ENCODE data around the gene PRMT1.

The PRMT1 gene

GRCh38 chr19:49669516-49669915 is 7.6 kb upstream of the PRMT1 start:
- H3K4me1 ChIP-seq (ENCODE audit: low read depth, poor library complexity, severe bottlenecking) = peaks cover 13% of the 10 kb centered on the region
- no peak overlapping the region for H3K27ac ChIP-seq
- H3K9ac ChIP-seq = no peak overlapping the region

GRCh38 chr19:49672131-49672919 is 4.7 kb upstream of the PRMT1 start:
- H3K9ac ChIP-seq = no peak overlapping the region
- no peaks in the 10 kb centered on the region for H3K27me3 ChIP-seq (ENCODE audit: insufficient read depth, low read depth)
- TF ChIP-seq, protein P1, sequence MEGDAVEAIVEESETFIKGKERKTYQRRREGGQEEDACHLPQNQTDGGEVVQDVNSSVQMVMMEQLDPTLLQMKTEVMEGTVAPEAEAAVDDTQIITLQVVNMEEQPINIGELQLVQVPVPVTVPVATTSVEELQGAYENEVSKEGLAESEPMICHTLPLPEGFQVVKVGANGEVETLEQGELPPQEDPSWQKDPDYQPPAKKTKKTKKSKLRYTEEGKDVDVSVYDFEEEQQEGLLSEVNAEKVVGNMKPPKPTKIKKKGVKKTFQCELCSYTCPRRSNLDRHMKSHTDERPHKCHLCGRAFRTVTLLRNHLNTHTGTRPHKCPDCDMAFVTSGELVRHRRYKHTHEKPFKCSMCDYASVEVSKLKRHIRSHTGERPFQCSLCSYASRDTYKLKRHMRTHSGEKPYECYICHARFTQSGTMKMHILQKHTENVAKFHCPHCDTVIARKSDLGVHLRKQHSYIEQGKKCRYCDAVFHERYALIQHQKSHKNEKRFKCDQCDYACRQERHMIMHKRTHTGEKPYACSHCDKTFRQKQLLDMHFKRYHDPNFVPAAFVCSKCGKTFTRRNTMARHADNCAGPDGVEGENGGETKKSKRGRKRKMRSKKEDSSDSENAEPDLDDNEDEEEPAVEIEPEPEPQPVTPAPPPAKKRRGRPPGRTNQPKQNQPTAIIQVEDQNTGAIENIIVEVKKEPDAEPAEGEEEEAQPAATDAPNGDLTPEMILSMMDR (conservative IDR thresholded peaks at IDR 0.05; ENCODE audit: low read depth, low read length) = peak; percentile 93
- H3K4me1 ChIP-seq (ENCODE audit: low read depth, poor library complexity, severe bottlenecking) = peaks cover 18% of the 10 kb centered on the region
- H3K36me3 ChIP-seq (ENCODE audit: insufficient read depth) = no peaks in the 10 kb centered on the region
- no peak overlapping the region for H3K4me3 ChIP-seq (IDR thresholded peaks at IDR 0.05; ENCODE audit: insufficient read depth, low read depth, low read length)
- peak overlapping the region; percentile 25; the same call in 1 of the 2 replicates for H3K4me2 ChIP-seq
- no peaks in the 10 kb centered on the region for H4K20me1 ChIP-seq (ENCODE audit: insufficient read depth)
- H3K79me2 ChIP-seq (ENCODE audit: insufficient read depth, low read depth) = peaks cover 8% of the 10 kb centered on the region; the same call in 1 of the 2 replicates
- 0 out of 2 replicates have a peak overlapping the region, but pooled peaks have one; percentile 9 for H2AFZ ChIP-seq (ENCODE audit: low read depth)
- H3K27ac ChIP-seq = no peak overlapping the region; the same call in 1 of the 2 replicates

More at GRCh38 chr19:49669516-49669915, 7.6 kb upstream of the PRMT1 start:
- TF ChIP-seq, protein P1 (conservative IDR thresholded peaks at IDR 0.05; ENCODE audit: low read depth, low read length) = no peak
- H3K27me3 ChIP-seq (ENCODE audit: insufficient read depth, low read depth) = no peaks in the 10 kb centered on the region
- H3K36me3 ChIP-seq (ENCODE audit: insufficient read depth) = no peaks in the 10 kb centered on the region
- H3K4me2 ChIP-seq = no peak overlapping the region
- H3K79me2 ChIP-seq (ENCODE audit: insufficient read depth, low read depth) = peaks cover 26% of the 10 kb centered on the region
- H4K20me1 ChIP-seq (ENCODE audit: insufficient read depth) = no peaks in the 10 kb centered on the region
- no peak overlapping the region for H2AFZ ChIP-seq (ENCODE audit: low read depth)
- H3K4me3 ChIP-seq (IDR thresholded peaks at IDR 0.05; ENCODE audit: insufficient read depth, low read depth, low read length) = no peak overlapping the region

DNA sequence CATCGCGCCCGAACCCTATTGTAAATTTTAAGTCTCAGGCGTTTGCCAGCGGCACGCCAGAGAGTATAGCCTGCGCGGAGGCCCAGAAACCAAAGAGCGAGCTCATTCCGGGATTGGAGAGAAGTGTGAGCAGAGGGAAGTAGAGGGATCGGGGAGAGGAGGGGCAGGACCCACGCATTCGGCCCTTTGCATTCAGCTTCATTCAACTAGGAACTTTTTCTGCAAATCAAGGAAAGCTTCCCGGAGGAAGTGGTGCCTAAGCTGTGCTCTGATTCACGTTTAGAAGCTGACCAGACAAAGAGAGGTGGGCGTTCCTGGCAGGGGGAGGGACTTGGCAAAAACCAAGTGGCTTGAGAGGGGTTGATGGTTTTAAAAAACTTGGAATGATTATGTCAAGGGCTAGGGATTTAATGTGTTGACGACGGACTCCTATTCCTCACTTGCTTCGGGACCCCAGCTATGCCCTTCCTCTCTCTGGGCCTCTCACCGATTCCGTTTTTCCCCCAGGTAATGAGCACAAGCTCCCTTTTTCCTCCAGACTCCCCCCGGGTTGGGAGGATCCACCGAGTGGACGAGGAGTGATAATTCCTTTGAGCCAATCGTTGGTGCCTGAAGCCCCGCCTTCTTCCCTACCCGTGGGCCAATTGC is 811 bp upstream of the PRMT1 start:
- H3K4me1 ChIP-seq (ENCODE audit: low read depth, poor library complexity, severe bottlenecking) = peaks cover 40% of the 10 kb centered on the region
- H4K20me1 ChIP-seq (ENCODE audit: insufficient read depth) = peaks cover 8% of the 10 kb centered on the region; the same call in 1 of the 2 replicates
- H3K4me2 ChIP-seq = peak overlapping the region; percentile 59
- H3K27ac ChIP-seq = peak overlapping the region; percentile 94
- peak overlapping the region; percentile 73 for H3K9ac ChIP-seq
- no peaks in the 10 kb centered on the region; the same call in 1 of the 2 replicates for H3K36me3 ChIP-seq (ENCODE audit: insufficient read depth)
- H3K4me3 ChIP-seq (IDR thresholded peaks at IDR 0.05; ENCODE audit: insufficient read depth, low read depth, low read length) = no peak overlapping the region
- H3K79me2 ChIP-seq (ENCODE audit: insufficient read depth, low read depth) = peaks cover 42% of the 10 kb centered on the region
- H2AFZ ChIP-seq (ENCODE audit: low read depth) = peak overlapping the region; percentile 56
- TF ChIP-seq, protein P1 (conservative IDR thresholded peaks at IDR 0.05; ENCODE audit: low read depth, low read length) = no peak
- H3K27me3 ChIP-seq (ENCODE audit: insufficient read depth, low read depth) = no peaks in the 10 kb centered on the region

DNA sequence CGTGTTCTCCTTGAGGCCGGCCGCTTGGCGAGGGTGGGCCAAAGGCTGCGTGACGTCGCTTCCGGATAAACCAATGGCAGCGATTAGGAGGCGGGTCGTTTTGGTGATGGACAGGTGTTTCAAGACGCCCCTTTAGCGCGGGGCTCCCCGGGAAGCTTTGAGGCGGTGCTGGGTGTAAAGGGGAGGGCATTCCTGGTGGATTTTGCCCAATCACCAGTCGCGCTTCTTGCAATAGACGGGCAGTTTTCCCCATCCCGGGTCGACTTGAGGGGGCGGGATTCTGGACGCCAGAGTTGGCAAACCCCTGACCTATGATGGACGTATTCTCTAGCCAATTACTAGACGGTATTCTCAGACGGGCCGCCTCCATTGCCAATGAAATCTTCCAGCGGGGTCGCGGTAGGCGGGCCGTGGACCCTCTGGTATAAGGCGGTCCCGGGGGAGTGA is 264 bp upstream of the PRMT1 start:
- Histone ChIP-seq H3K4me2 (no peak overlapping the region), H3K4me3 (IDR thresholded peaks at IDR 0.05; ENCODE audit: insufficient read depth, low read depth, low read length) (no peak overlapping the region), H3K4me1 (ENCODE audit: low read depth, poor library complexity, severe bottlenecking) (peaks cover 41% of the 10 kb centered on the region), H3K79me2 (ENCODE audit: insufficient read depth, low read depth) (peaks cover 48% of the 10 kb centered on the region), H3K9ac (peak overlapping the region; percentile 96), H3K27me3 (ENCODE audit: insufficient read depth, low read depth) (no peaks in the 10 kb centered on the region), H2AFZ (ENCODE audit: low read depth) (peak overlapping the region; percentile 56; the same call in 1 of the 2 replicates), H3K27ac (peak overlapping the region; percentile 94), H3K36me3 (ENCODE audit: insufficient read depth) (peaks cover under 1% of the 10 kb centered on the region; the same call in 1 of the 2 replicates), H4K20me1 (ENCODE audit: insufficient read depth) (peaks cover 10% of the 10 kb centered on the region; the same call in 1 of the 2 replicates)
- TF ChIP-seq, protein P1 (conservative IDR thresholded peaks at IDR 0.05; ENCODE audit: low read depth, low read length) = no peak

All from KMS-11 (cell line).